ENCODE results near the gene IRAK3. TPM values are rescaled to one million over a fixed set of nuclear protein-coding genes. Genes with fewer than 3 reads are reported as not detected.

IRAK3 gene
- total RNA-seq, 3 donors from 2014 or later: 2.7 to 11.1 (median 7.0) TPM

GRCh38 chr12:66143868-66144267, 45.1 kb upstream of the IRAK3 start:
- no peak for DNase-seq
- H3K36me3 ChIP-seq (ENCODE audit: low read depth): no peaks in the 10 kb centered on the region
- peaks cover 16% of the 10 kb centered on the region for H3K9me3 ChIP-seq
- intact Hi-C loops (cut with DNase I, micrococcal nuclease): no loop called here
- TF ChIP-seq CTCF (IDR thresholded peaks at IDR 0.05): no peak
- H3K4me3 ChIP-seq: no peak overlapping the region
- no peak for ATAC-seq
- no peaks in the 10 kb centered on the region for H3K4me1 ChIP-seq (ENCODE audit: low read depth)

GRCh38 chr12:66144791-66145754, 43.9 kb upstream of the IRAK3 start:
- intact Hi-C loops (cut with DNase I, micrococcal nuclease): no loop called here
- peak in 1 of 3 donors; percentile 87 for DNase-seq
- H3K4me3 ChIP-seq: no peak overlapping the region
- no peaks in the 10 kb centered on the region for H3K4me1 ChIP-seq (ENCODE audit: low read depth)
- peaks cover 16% of the 10 kb centered on the region for H3K9me3 ChIP-seq
- peak; percentile 97 for ATAC-seq
- TF ChIP-seq CTCF (IDR thresholded peaks at IDR 0.05): peak; percentile 25
- H3K36me3 ChIP-seq (ENCODE audit: low read depth): no peaks in the 10 kb centered on the region

GRCh38 chr12:66149702-66150398, 39.2 kb upstream of the IRAK3 start:
- ATAC-seq (peak; percentile 91), DNase-seq (peak; percentile 52 to 65 (median 55))
- H3K4me3 ChIP-seq: no peak overlapping the region
- no peaks in the 10 kb centered on the region for H3K9me3 ChIP-seq
- TF ChIP-seq CTCF (IDR thresholded peaks at IDR 0.05): no peak
- no peaks in the 10 kb centered on the region for H3K4me1 ChIP-seq (ENCODE audit: low read depth)
- H3K36me3 ChIP-seq (ENCODE audit: low read depth): no peaks in the 10 kb centered on the region
- intact Hi-C loops (cut with DNase I, micrococcal nuclease): no loop called here

- no peak for TF ChIP-seq CTCF (IDR thresholded peaks at IDR 0.05)
- no peaks in the 10 kb centered on the region for H3K9me3 ChIP-seq
- intact Hi-C loops (cut with DNase I, micrococcal nuclease): no loop called here
- H3K4me3 ChIP-seq: no peak overlapping the region
- no peaks in the 10 kb centered on the region for H3K36me3 ChIP-seq (ENCODE audit: low read depth)
- no peak for DNase-seq
- ATAC-seq: no peak
- peaks cover 8% of the 10 kb centered on the region for H3K4me1 ChIP-seq (ENCODE audit: low read depth)
Observed at GRCh38 chr12:66152732-66153131, 36.3 kb upstream of the IRAK3 start.

- DNase-seq: no peak
- ATAC-seq: no peak
- H3K4me1 ChIP-seq (ENCODE audit: low read depth): peaks cover 8% of the 10 kb centered on the region
- no peak for TF ChIP-seq CTCF (IDR thresholded peaks at IDR 0.05)
- H3K9me3 ChIP-seq: peaks cover 3% of the 10 kb centered on the region
- intact Hi-C loops (cut with DNase I, micrococcal nuclease): no loop called here
- H3K4me3 ChIP-seq: no peak overlapping the region
- no peaks in the 10 kb centered on the region for H3K36me3 ChIP-seq (ENCODE audit: low read depth)
Observed at GRCh38 chr12:66154776-66155175, 34.2 kb upstream of the IRAK3 start.

Measured in mucosa of descending colon (tissue), 3 donors.